ENCODE results near the gene PFN4.

GRCh38 chr2:24169023-24169422 is 45.9 kb upstream of the PFN4 start:
- TF ChIP-seq CTCF (IDR thresholded peaks at IDR 0.05; ENCODE audit: poor library complexity, severe bottlenecking) (no peak), EP300 (conservative IDR thresholded peaks at IDR 0.05; ENCODE audit: poor library complexity, severe bottlenecking) (no peak), POLR2AphosphoS5 (IDR thresholded peaks at IDR 0.05) (no peak), RAD21 (conservative IDR thresholded peaks at IDR 0.05) (no peak), EZH2 (IDR thresholded peaks at IDR 0.05; ENCODE audit: borderline replicate concordance, insufficient read depth, low read length, poor library complexity, severe bottlenecking) (no peak), SMC3 (conservative IDR thresholded peaks at IDR 0.05; ENCODE audit: poor library complexity) (no peak), TAF1 (IDR thresholded peaks at IDR 0.05; ENCODE audit: low read depth) (no peak), MXI1 (conservative IDR thresholded peaks at IDR 0.05; ENCODE audit: poor library complexity, severe bottlenecking) (no peak)

Measured in neural cell (in vitro differentiated cells).